AG10803 (cell line): ENCODE results near the gene STARD9.

Experiments used
- DNase-seq: peaks from one replicate; pipeline ENCODE4 v3.0.0; 2010; ENCODE audit warnings: low read depth
- H3K4me3 ChIP-seq: 2 replicates; pipeline ENCODE4 v1.5.1; 2011; ENCODE audit warnings: mild to moderate bottlenecking, low read length, control low read depth
- CTCF ChIP-seq: conservative IDR thresholded peaks from 2 replicates; pipeline ENCODE4 v1.5.1; 2011; ENCODE audit warnings: mild to moderate bottlenecking, low read length, control low read depth, inconsistent platforms

STARD9 gene

GRCh38 chr15:42726114-42726513 is 150.7 kb downstream of the STARD9 start:
- no peak for TF ChIP-seq CTCF
- no peak for DNase-seq
- no peak overlapping the region for H3K4me3 ChIP-seq

GRCh38 chr15:42727750-42728381 is 152.5 kb downstream of the STARD9 start:
- TF ChIP-seq CTCF = no peak
- DNase-seq = no peak
- no peak overlapping the region for H3K4me3 ChIP-seq

GRCh38 chr15:42728560-42728959 is 153.2 kb downstream of the STARD9 start:
- H3K4me3 ChIP-seq = no peak overlapping the region
- no peak for DNase-seq
- TF ChIP-seq CTCF = no peak

- no peak for DNase-seq
- no peak for TF ChIP-seq CTCF
- H3K4me3 ChIP-seq = no peak overlapping the region
These were observed 153.6 kb downstream of the STARD9 start for GRCh38 chr15:42728972-42729371.

- TF ChIP-seq CTCF = no peak
- no peak overlapping the region for H3K4me3 ChIP-seq
- no peak for DNase-seq
These were observed 154.0 kb downstream of the STARD9 start for GRCh38 chr15:42729409-42729808.

GRCh38 chr15:42730135-42730534 is 154.7 kb downstream of the STARD9 start:
- H3K4me3 ChIP-seq = no peak overlapping the region
- DNase-seq = no peak
- no peak for TF ChIP-seq CTCF

GRCh38 chr15:42730536-42730935 is 155.1 kb downstream of the STARD9 start:
- DNase-seq = no peak
- TF ChIP-seq CTCF = no peak
- no peak overlapping the region for H3K4me3 ChIP-seq
